Sigmoid colon (tissue), 4 donors: Measurements from ENCODE around the gene FBN3.

Experiments
- CTCF ChIP-seq, 4 experiments: fragments of 450-650 bp in 3 of 4; fragments of 200-600 bp in 1 of 4; IDR thresholded peaks; one replicate each; pipeline ENCODE4 v1.5.1; 2016 to 2019; ENCODE audit warnings: antibody characterized with exemption in 4 of 4, mild to moderate bottlenecking in 3 of 4, moderate library complexity in 2 of 4
- POLR2AphosphoS5 ChIP-seq, 4 donors: sonication (generic); formaldehyde crosslinking; IDR thresholded peaks; one replicate each; pipeline ENCODE4 v1.6.1; 2017; ENCODE audit warnings: antibody characterized with exemption in 4 of 4

DNA sequence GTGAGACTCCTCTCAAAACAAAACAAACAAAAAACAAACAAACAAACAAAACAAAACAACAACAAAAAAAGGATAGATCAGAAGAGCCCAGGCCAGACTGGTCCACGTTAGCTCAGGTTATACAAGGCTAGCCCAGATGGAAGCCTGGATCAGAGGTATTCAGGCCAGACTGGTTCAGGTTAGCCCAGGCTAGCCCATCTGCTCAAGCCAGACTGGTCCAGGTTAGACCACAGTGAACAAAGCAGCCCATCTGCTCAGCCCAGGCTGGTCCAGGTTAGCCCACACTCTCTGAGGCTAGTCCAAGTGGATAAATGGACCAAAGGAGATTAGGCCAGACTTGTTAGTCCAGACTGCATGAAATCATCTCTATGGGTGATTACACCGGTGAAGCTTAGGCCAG, 55.7 kb downstream of the FBN3 start:
- TF ChIP-seq CTCF (IDR thresholded peaks at IDR 0.05) (no peak), POLR2AphosphoS5 (IDR thresholded peaks at IDR 0.05) (no peak)
